Measurements from ENCODE around the gene CD207. TPM values are rescaled to one million over a fixed set of nuclear protein-coding genes. Genes with fewer than 3 reads are reported as not detected.
A peak's percentile ranks its signal among the peaks of the same experiment; 100 is the strongest.

Gene CD207
- total RNA-seq, 3 donors from 2014 or later (not counting 1 experiment from before 2014, with no cell fraction given), result not detected

GRCh38 chr2:70785137-70785911, 50.3 kb downstream of the CD207 start:
- intact Hi-C loops (cut with micrococcal nuclease), result no loop called here
- peak; percentile 19 for TF ChIP-seq CTCF (IDR thresholded peaks at IDR 0.05)
- Histone ChIP-seq H3K4me3 (ENCODE audit: low read length) (no peak overlapping the region), H3K9me3 (ENCODE audit: control insufficient read depth, insufficient read depth, low read length) (no peaks in the 10 kb centered on the region), H3K27ac (ENCODE audit: low read length) (no peak overlapping the region), H3K4me1 (ENCODE audit: control insufficient read depth, insufficient read depth, low read length) (peaks cover 10% of the 10 kb centered on the region), H3K27me3 (ENCODE audit: control insufficient read depth, insufficient read depth, low read length) (peaks cover 8% of the 10 kb centered on the region), H3K36me3 (ENCODE audit: control insufficient read depth, insufficient read depth, low read length) (no peaks in the 10 kb centered on the region)
- Mint-ChIP-seq H3K4me3 (no peak overlapping the region), H3K27ac (no peak overlapping the region), H3K9me3 (no peaks in the 10 kb centered on the region), H3K36me3 (no peaks in the 10 kb centered on the region), H3K4me1 (peaks cover 14 to 16% of the 10 kb centered on the region in 2 donors), H3K27me3 (ENCODE audit: low read depth in 2 of 2) (peaks cover 31 to 40% of the 10 kb centered on the region in 2 donors)
- peak; percentile 23 to 71 for DNase-seq
- peak; percentile 58 to 62 (median 58) for ATAC-seq
- 15% methylated on average over 5 of the region's 7 CpGs for WGBS (ENCODE audit: insufficient coverage)

GRCh38 chr2:70784320-70784719, 51.3 kb downstream of the CD207 start:
- 90% methylated on average over 2 of the region's 2 CpGs for WGBS (ENCODE audit: insufficient coverage)
- Mint-ChIP-seq H3K4me3 (peak overlapping the region; percentile 21), H3K27me3 (ENCODE audit: low read depth in 2 of 2) (peaks cover 34 to 43% of the 10 kb centered on the region in 2 donors), H3K27ac (no peak overlapping the region), H3K9me3 (no peaks in the 10 kb centered on the region), H3K36me3 (no peaks in the 10 kb centered on the region), H3K4me1 (peaks cover 8 to 13% of the 10 kb centered on the region in 2 donors)
- intact Hi-C loops (cut with micrococcal nuclease), result no loop called here
- Histone ChIP-seq H3K9me3 (ENCODE audit: control insufficient read depth, insufficient read depth, low read length) (no peaks in the 10 kb centered on the region), H3K27ac (ENCODE audit: low read length) (no peak overlapping the region), H3K27me3 (ENCODE audit: control insufficient read depth, insufficient read depth, low read length) (peaks cover 3% of the 10 kb centered on the region), H3K36me3 (ENCODE audit: control insufficient read depth, insufficient read depth, low read length) (no peaks in the 10 kb centered on the region), H3K4me1 (ENCODE audit: control insufficient read depth, insufficient read depth, low read length) (no peaks in the 10 kb centered on the region), H3K4me3 (ENCODE audit: low read length) (no peak overlapping the region)
- TF ChIP-seq CTCF (IDR thresholded peaks at IDR 0.05), result no peak
- DNase-seq (no peak), ATAC-seq (no peak)

Other genes starting within 250 kb of the CD207 start
- 1 to 10 TPM in 1 of 3 donors, under 1 TPM in 2; 0.16 to 1.4 (median 0.40) TPM for gene ADD2, start 67.6 kb downstream of the CD207 start, total RNA-seq
- not detected for gene FIGLA, start 45.2 kb downstream of the CD207 start, total RNA-seq
- gene CLEC4F, start 15.2 kb downstream of the CD207 start, total RNA-seq, result 1 to 10 TPM in 1 of 3 donors, under 1 TPM in 2; 0.33 to 1.4 (median 0.39) TPM
- gene VAX2, start 64.8 kb upstream of the CD207 start, total RNA-seq, result not detected
- gene ATP6V1B1, start 100.1 kb upstream of the CD207 start, total RNA-seq, result not detected
- gene ANKRD53, start 142.8 kb upstream of the CD207 start, total RNA-seq, result 1 to 10 TPM; 2.2 to 3.1 (median 2.5) TPM
- 10 to 100 TPM; 30.3 to 44.2 (median 43.2) TPM for gene TEX261, start 159.1 kb upstream of the CD207 start, total RNA-seq
- gene NAGK, start 232.8 kb upstream of the CD207 start, total RNA-seq, result 10 to 100 TPM; 67.3 to 93.6 (median 74.9) TPM

Data from natural killer cell (primary cell).